HG02981 (cell line): ENCODE results near the gene POP5.
"Not testable (repeated sequence)": the region's sequence is repeated elsewhere in the genome, so short reads cannot be mapped to it uniquely, and the experiment has no call there.

Experiments
- ATAC-seq: cut with Tn5 transposase; IDR thresholded peaks from one replicate; pipeline ENCODE4 v1.9.1; 2021; ENCODE audit warnings: mild to moderate bottlenecking, moderate library complexity; ENCODE audit not compliant: unreplicated experiment

The POP5 gene

DNA sequence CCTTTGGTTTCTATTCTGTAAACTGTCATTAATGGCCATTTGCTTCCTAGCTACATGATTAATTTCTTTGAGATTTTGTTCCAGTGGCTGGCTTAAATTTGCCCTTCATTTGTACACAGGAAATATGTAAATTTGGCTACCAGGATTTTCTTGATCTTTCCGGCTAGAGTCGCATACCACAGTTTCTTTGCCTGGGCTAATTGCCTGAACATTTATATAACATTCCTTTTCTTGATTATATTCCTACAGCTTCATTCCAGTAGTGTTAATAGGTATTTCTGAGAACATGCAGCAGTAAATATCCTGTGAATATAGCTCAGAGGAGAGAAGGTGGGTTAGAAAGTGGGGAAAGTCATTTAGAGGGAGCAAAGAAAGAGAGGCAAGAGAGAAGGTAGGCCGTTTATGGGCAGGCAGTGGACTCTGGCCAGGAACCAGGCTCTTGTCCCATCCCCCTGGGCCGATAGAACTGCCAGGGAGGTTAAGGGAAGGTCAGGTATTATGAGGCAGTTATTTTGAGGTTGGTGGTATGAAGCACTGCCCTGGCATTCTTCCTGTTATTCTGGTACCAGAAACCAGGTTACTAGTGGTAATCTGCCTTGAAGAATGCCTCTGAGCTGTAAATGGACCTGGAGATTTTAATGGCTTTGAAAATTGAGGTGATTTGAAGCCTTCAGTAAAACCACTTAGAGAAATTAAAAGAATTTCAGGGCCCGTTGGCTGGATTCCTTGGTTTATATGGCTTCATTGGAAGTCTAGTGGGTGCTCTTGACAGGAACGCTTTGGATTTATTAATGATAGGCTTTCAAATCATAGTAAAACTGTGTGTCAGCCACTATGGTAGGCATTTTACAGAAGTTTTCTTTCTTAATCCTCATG, 42.7 kb downstream of the POP5 start:
- ATAC-seq: no peak

DNA sequence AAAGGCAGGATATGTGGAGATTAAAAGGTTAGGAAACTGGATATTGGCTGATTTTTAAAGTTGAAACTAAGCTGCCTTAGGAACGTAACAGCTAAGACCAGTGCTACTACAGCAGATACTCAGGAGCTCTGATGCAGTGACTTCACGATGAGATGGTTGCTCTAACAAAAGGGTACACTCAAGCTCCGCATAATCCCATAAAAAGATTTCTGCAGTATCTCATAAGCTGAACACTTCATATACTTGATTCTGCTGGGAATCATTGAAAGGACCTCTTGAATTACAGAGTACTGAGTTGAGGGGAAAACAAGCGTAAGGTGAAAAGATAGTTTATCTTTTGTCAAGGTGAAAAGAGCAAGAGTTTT, 43.4 kb downstream of the POP5 start:
- ATAC-seq: no peak

DNA sequence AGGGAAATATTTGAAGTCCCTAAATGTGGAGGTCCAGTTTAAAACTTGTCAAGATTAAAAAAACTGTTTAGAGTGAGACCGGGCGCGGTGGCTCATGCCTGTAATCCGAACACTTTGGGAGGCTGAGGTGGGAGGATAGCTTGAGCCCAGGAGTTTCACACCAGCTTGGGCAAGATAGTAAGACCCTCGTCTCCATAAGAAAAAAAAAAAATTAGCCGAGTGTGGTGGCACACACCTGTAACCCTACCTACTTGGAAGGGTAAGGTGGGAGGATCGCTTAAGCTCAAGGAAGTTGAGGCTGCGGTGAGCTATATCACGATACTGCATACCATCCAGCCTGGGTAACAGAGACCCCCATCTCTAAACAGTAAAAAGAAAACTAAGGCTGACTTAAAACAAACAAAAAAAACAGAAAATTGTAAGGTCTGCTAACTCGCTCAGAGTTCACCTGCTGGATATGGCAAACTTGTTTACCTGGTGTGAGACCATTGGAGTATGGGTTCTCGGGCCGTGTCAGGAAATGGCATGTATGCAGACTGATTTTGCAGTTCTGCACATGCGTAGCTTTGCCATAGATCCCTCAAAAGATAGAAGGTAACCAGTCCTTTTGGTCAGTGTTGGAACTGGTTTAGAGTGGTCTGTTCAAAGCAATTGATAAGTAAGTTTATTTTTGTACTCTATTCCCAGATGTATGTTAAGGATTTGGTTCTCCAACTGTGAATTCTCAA, 45.0 kb downstream of the POP5 start:
- ATAC-seq: no peak

DNA sequence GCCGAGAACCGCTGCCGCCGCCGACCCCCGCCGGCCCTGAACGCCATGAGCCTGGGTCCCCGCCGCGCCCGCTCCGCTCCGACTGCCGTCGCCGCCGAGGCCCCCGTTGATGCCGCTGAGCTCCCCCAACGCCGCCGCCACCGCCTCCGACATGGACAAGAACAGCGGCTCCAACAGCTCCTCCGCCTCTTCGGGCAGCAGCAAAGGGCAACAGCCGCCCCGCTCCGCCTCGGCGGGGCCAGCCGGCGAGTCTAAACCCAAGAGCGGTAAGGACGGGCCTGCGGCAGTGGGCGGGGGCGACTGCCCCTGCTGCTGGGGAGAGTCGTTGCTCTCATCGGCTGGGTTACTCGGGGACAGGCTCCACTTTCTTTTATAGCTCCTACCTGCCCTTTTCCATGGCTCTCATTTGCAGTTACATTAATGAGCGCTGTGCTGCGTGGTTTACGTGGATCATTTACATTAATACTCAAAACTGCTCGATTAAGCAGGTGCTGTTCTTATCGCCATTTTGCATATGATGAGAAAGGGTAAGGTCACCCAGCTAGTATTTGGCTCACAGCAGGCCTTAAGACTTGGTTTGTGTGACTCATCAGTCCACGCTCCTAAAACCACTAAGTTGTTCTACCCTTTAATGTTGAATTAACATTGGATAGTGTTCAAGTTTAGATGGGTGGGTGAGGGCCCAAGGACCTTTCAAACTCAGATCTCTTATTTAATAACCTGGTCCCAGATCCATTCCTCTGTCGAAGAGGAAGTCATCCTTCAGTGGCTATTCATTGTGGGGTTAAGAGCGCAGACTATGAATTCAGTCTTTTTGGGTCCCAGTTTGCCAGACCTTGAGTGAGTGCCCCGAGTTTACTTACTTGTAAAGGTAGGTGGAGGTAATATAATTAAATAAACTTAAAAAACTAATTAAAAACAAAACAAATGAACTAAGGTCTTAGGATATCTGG, 46.2 kb downstream of the POP5 start:
- ATAC-seq: peak; percentile 46

DNA sequence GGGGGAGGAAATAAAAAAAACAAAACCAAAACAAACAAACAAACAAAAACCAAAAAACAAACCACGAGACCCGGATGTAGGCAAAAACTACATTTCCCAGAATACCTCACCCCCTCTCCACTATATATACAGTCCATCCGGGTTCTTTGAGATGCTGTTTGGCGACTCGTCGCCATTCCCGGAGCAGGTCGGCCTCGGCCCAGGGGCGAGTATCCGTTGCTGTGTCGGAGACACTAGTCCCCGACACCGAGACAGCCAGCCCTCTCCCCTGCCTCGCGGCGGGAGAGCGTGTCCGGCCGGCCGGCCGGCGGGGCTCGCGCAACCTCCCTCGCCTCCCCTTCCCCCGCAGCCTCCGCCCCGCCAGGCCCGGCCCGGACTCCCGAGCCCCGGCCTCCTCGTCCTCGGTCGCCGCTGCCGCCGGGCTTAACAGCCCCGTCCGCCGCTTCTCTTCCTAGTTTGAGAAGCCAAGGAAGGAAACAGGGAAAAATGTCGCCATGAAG, 46.9 kb downstream of the POP5 start, which contains the start of gene RNF10:
RNF10 (plus strand) TSS at position 154 of the 500 bp plus-strand sequence. CDS start 456 bp downstream, outside the sequence.
- peak; percentile 68 for ATAC-seq

DNA sequence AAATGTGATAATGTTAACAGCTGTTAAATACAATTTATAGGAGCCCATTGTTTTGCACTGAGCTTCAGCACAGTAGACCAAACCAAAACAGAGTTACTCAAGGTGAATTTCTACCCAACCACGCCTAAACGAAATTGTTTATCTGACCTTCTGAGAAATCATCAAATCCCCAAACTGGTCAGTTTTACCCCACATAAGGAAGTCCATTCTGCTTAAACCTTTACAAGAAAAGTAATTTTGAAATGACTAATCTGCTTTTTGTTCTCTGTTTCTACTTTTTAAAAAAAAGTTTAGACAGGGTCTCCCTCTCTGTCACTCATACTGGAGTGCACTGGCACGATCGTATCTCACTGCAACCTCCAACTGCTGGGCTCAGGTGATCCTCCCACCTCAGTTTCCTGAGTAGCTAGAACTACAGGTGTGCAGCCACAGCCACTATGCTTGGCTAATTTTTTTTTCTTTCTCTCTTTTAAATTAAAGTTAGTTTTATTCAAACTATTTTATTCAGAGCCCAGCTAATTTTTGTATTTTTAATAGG, 48.4 kb downstream of the POP5 start:
- no peak for ATAC-seq

DNA sequence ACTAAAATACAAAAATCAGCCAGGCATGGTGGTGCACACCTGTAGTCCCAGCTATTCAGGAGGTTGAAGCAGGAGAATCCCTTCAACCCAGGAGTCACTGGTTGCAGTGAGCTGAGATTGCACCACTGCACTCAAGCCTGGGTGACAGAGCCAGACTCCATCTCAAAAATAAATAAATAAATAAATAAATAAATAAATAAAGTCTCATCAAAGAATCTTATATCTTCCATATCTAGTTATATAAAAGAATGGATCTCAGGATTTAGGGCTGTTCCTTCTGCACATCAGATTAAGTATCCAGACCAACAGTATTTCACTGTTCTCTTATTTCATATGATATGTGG, 50.8 kb downstream of the POP5 start:
- ATAC-seq: not testable (repeated sequence)

DNA sequence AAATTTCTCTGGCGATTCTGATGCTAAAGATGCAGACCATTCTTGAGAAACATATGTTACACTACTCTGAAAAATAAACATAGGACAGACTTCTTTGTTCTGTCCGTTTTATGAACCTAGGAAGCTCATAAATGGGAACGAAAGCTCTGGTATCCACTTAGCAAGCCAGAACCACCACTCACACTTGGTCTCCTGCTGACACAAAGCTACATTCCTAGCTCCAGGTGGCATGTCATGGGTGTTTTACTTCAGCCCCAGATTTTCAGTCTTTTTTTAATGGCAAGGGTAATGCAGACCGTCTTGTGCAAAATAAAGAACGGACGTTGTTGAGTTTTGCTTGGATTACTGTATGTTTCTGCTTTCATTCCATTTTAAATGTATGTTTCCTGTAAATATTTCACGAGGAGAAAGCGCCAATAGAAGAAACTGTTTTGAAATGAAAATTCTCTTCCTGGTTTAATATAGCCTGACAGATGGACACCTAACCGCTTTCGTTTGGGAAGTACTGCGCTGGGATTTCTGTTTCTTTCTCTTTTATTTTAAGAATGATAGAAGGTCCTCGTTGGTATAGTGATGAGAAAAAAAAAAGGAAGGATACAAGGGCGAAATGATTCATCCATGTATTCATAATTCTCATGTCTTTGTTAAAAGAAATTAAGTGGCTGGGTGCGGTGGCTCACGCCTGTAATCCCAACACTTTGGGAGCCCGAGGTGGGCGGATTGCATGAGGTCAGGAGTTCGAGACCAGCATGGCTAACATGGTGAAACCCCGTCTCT, 51.4 kb downstream of the POP5 start:
- ATAC-seq: no peak

DNA sequence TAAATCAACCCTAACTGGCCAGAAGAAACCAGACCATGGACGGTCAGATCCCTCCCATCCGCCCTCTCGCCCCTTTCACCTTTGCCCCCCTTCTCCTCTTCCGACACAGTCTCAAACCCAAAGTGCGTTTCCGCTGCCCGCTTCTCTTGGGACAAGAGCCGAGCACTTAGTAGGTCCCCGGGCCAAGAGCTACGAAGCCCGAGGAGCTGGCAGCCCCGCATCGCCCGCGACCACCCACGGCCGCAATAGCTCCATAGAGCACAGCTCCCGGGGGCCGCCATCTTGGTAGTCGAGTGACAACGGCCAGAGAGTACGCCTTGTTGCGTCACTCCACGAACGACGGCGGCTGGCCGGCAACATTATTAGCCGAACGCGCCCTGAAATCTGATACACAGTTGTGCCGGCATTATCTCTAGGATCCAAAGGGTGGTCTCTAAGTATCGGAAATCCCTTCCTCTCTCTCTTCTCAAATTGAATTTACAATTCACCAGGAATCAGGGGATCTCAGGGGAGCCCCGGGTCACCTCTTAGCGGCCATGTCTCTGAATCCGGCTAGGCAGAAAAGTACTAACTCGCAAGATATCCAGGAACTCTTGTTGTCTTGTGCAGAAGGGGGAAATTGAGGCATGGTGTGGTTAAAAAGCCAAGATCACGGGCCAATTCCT, 52.2 kb downstream of the POP5 start, which contains the start of gene COQ5:
COQ5 (minus strand) TSS at position 298 of the 665 bp plus-strand sequence; CDS start at position 281, 17 bp downstream.
- ATAC-seq: peak; percentile 87
